H1 (cell line): Measurements from ENCODE around the gene HMOX2. TPM values are rescaled to one million over a fixed set of nuclear protein-coding genes. Genes with fewer than 3 reads are reported as not detected.

Source experiments
- CTCF ChIA-PET: fragments of 300-600 bp; sonication (Branson Sonifier 250); formaldehyde crosslinking; loops from one replicate; lab custom pipeline; 2021; ENCODE audit not compliant: partially characterized antibody; lab: Charles Lee
- POLR2A ChIA-PET: fragments of 300-600 bp; sonication (Branson Sonifier 250); formaldehyde crosslinking; loops from one replicate; lab custom pipeline; 2021; ENCODE audit warnings: inconsistent platforms; ENCODE audit not compliant: partially characterized antibody; lab: Charles Lee
- DNase-seq, 2 experiments: peaks; one replicate each; pipeline versions ENCODE4 v3.0.0 to v3.0.0-alpha.2; 2010 to 2022; ENCODE audit warnings: low spot score in 2 of 2, low read depth in 1 of 2, mixed read lengths in 1 of 2
- FAIRE-seq: peaks from 2 replicates; lab custom pipeline; 2011; peaks lifted over from hg19 to GRCh38; lab: Jason Lieb, UNC
- H2AFZ ChIP-seq: 2 replicates; pipeline ENCODE4 v1.8.1; 2012; ENCODE audit warnings: low read length, inconsistent platforms
- H2AK5ac ChIP-seq: 2 replicates; pipeline ENCODE4 v1.6.1; 2013; ENCODE audit warnings: low read depth, low read length
- H2BK120ac ChIP-seq: replicated peaks from 2 replicates; pipeline ENCODE3; 2013; ENCODE audit warnings: low read depth, low read length, inconsistent platforms
- H2BK12ac ChIP-seq: 2 replicates; pipeline ENCODE4 v1.6.1; 2013; ENCODE audit warnings: low read depth, low read length
- H2BK15ac ChIP-seq: 2 replicates; pipeline ENCODE4 v1.6.1; 2013; ENCODE audit warnings: low read length
- H2BK20ac ChIP-seq: 2 replicates; pipeline ENCODE4 v1.6.1; 2013; ENCODE audit warnings: low read length
- H2BK5ac ChIP-seq: 2 replicates; pipeline ENCODE4 v1.6.1; 2013; ENCODE audit warnings: low read depth, low read length
- H3K14ac ChIP-seq: 2 replicates; pipeline ENCODE4 v1.6.1; 2013; ENCODE audit warnings: inconsistent platforms; ENCODE audit not compliant: insufficient read length
- H3K18ac ChIP-seq: 2 replicates; pipeline ENCODE4 v1.6.1; 2013; ENCODE audit warnings: low read length; ENCODE audit errors: extremely low read depth
- H3K23ac ChIP-seq: 2 replicates; pipeline ENCODE4 v1.6.1; 2013; ENCODE audit warnings: inconsistent platforms; ENCODE audit not compliant: insufficient read length
- H3K23me2 ChIP-seq: 2 replicates; pipeline ENCODE4 v1.6.1; 2013; ENCODE audit warnings: low read depth, low read length
- H3K27ac ChIP-seq: 2 replicates; pipeline ENCODE4 v1.6.1; 2011; ENCODE audit warnings: low read depth, low read length, inconsistent platforms
- H3K27me3 ChIP-seq, 4 experiments: replicated peaks in 1 of 4; 1 replicate in 1 of 4; 2 replicates in 3 of 4; pipeline versions ENCODE4 v1.6.1 to v1.8.1; 2011 to 2013; ENCODE audit warnings: low read length in 3 of 4, mild to moderate bottlenecking in 3 of 4, inconsistent platforms in 2 of 4, mixed read lengths in 2 of 4, moderate library complexity in 1 of 4; ENCODE audit not compliant: control insufficient read depth in 3 of 4, insufficient read depth in 3 of 4; ENCODE audit errors: extremely low read depth in 1 of 4
- H3K36me3 ChIP-seq, 4 experiments: 2 replicates each; pipeline versions ENCODE4 v1.6.1 to v1.8.1; 2011 to 2013; ENCODE audit warnings: mild to moderate bottlenecking in 4 of 4, low read length in 3 of 4, moderate library complexity in 2 of 4, control low read depth in 1 of 4, inconsistent platforms in 1 of 4; ENCODE audit not compliant: insufficient read depth in 4 of 4, control insufficient read depth in 2 of 4
- H3K4ac ChIP-seq: replicated peaks from 2 replicates; pipeline ENCODE3; 2013; ENCODE audit warnings: low read length, low read depth, mixed read lengths, inconsistent platforms; ENCODE audit not compliant: insufficient read length
- H3K4me1 ChIP-seq, 4 experiments: replicated peaks in 1 of 4; 1 replicate in 1 of 4; 2 replicates in 3 of 4; pipeline versions ENCODE4 v1.6.1 to v1.8.1; 2011 to 2013; ENCODE audit warnings: low read length in 3 of 4, inconsistent platforms in 2 of 4, mixed read lengths in 1 of 4; ENCODE audit not compliant: insufficient read depth in 4 of 4, control insufficient read depth in 3 of 4
- H3K4me2 ChIP-seq, 2 experiments: 2 replicates each; pipeline versions ENCODE4 v1.6.1 to v1.8.1; 2011 to 2013; ENCODE audit warnings: low read depth in 2 of 2, low read length in 2 of 2, control low read depth in 1 of 2, inconsistent platforms in 1 of 2, mild to moderate bottlenecking in 1 of 2; ENCODE audit not compliant: insufficient read depth in 1 of 2
- H3K4me3 ChIP-seq, 4 experiments: fragments of 200-600, 300-600 bp in 1 of 4; sonication (generic), shearing (Covaris generic), sonication (Bioruptor Twin) in 1 of 4; 2 replicates each; pipeline versions ENCODE4 v1.5.1 to v1.8.1; 2011 to 2016; ENCODE audit warnings: low read length in 4 of 4, low read depth in 3 of 4, control low read depth in 2 of 4, inconsistent platforms in 2 of 4, mild to moderate bottlenecking in 2 of 4, mixed read lengths in 1 of 4, moderate library complexity in 1 of 4; ENCODE audit not compliant: insufficient read depth in 2 of 4; ENCODE audit errors: extremely low read depth in 1 of 4
- H3K56ac ChIP-seq: replicated peaks from 2 replicates; pipeline ENCODE3; 2013; ENCODE audit warnings: low read depth, mild to moderate bottlenecking, mixed read lengths, low read length, inconsistent platforms; ENCODE audit not compliant: insufficient read length
- H3K79me1 ChIP-seq: 2 replicates; pipeline ENCODE4 v1.6.1; 2013; ENCODE audit warnings: low read depth, low read length, control low read depth
- H3K79me2 ChIP-seq, 2 experiments: 2 replicates each; pipeline versions ENCODE4 v1.6.1 to v1.8.1; 2012 to 2013; ENCODE audit warnings: low read length in 2 of 2, mild to moderate bottlenecking in 2 of 2, inconsistent platforms in 1 of 2; ENCODE audit not compliant: insufficient read depth in 2 of 2, control insufficient read depth in 1 of 2
- H3K9ac ChIP-seq, 4 experiments: replicated peaks in 1 of 4; 1 replicate in 1 of 4; 2 replicates in 3 of 4; pipeline versions ENCODE4 v1.6.1 to v1.8.1; 2011 to 2013; ENCODE audit warnings: low read depth in 3 of 4, low read length in 3 of 4, control low read depth in 2 of 4, mild to moderate bottlenecking in 2 of 4, moderate library complexity in 2 of 4, inconsistent platforms in 1 of 4; ENCODE audit errors: extremely low read depth in 1 of 4
- H3K9me3 ChIP-seq, 2 experiments: 2 replicates each; pipeline versions ENCODE4 v1.6.1 to v1.8.1; 2012 to 2013; ENCODE audit warnings: mild to moderate bottlenecking in 2 of 2, moderate library complexity in 2 of 2, control low read depth in 1 of 2, inconsistent platforms in 1 of 2, low read depth in 1 of 2, low read length in 1 of 2, mixed read lengths in 1 of 2; ENCODE audit not compliant: insufficient read depth in 2 of 2
- H4K20me1 ChIP-seq, 2 experiments: replicated peaks in 1 of 2; 2 replicates each; pipeline versions ENCODE3 to v1.8.1; 2011 to 2013; ENCODE audit warnings: inconsistent platforms in 2 of 2, low read length in 2 of 2, mild to moderate bottlenecking in 1 of 2; ENCODE audit not compliant: insufficient read depth in 2 of 2, control insufficient read depth in 1 of 2
- H4K5ac ChIP-seq: 2 replicates; pipeline ENCODE4 v1.6.1; 2013; ENCODE audit warnings: low read length, low read depth, mixed read lengths, inconsistent platforms; ENCODE audit not compliant: insufficient read length
- H4K8ac ChIP-seq: 2 replicates; pipeline ENCODE4 v1.8.0; 2013; ENCODE audit warnings: mild to moderate bottlenecking, moderate library complexity, low read length, inconsistent platforms; ENCODE audit not compliant: insufficient read depth; ENCODE audit errors: extremely low read depth
- H4K91ac ChIP-seq: replicated peaks from 2 replicates; pipeline ENCODE3; 2013; ENCODE audit warnings: low read length, mixed read lengths, inconsistent platforms; ENCODE audit not compliant: insufficient read length
- CREB1 ChIP-seq: IDR thresholded peaks from 2 replicates; pipeline ENCODE4 v1.6.1; 2012; ENCODE audit warnings: inconsistent platforms
- CTBP2 ChIP-seq: IDR thresholded peaks from 2 replicates; pipeline ENCODE4 v1.7.0; 2011; ENCODE audit warnings: borderline replicate concordance, mild to moderate bottlenecking, moderate library complexity, mixed read lengths, low read length; ENCODE audit not compliant: insufficient read depth, insufficient read length
- TEAD4 ChIP-seq: IDR thresholded peaks from 2 replicates; pipeline ENCODE4 v1.6.1; 2012; ENCODE audit warnings: low read depth, low read length, inconsistent platforms, mixed read lengths
- WGBS, 2 experiments: shearing (Covaris generic) in 1 of 2; methylation state at CpG; one replicate each; pipeline versions ENCODE4 v1.1.6 to v1.1.7; 2013 to 2015; ENCODE audit warnings: low lambda C conversion rate in 2 of 2, mixed read lengths in 2 of 2, inconsistent platforms in 1 of 2, low coverage in 1 of 2, missing lambda C conversion rate in 1 of 2; ENCODE audit not compliant: insufficient replicate concordance in 2 of 2, insufficient coverage in 1 of 2, insufficient read length in 1 of 2; ENCODE audit errors: extremely low coverage in 1 of 2, missing lambda C conversion rate in 1 of 2; 5-methylcytosine and 5-hydroxymethylcytosine counted together
- polyA plus RNA-seq, 7 experiments: library from polyadenylated mRNA; depleted of rRNA in 3 of 7; stranded (reverse) in 5 of 7; unstranded in 2 of 7; fragments of >200 nt in 5 of 7; fragments of 200-250 nt in 2 of 7; gene quantifications; 1 replicate in 5 of 7; 2 replicates in 1 of 7; 4 replicates in 1 of 7; pipeline versions ENCODE4 v1.2.1 to v1.2.3, GENCODE V29; 2011 to 2013; ENCODE audit warnings: missing spikeins in 2 of 7, mixed read lengths in 2 of 7
- total RNA-seq: library from RNA; stranded (reverse); fragmentation: NEBNext Ultra II Directional; extraction: Animal tissue kit (Norgen Biotek cat#: 25700); gene quantifications from 2 replicates; pipeline ENCODE4 v1.2.1, GENCODE V29; 2021

Gene HMOX2
- total and polyA plus RNA-seq, 2 of the 8 experiments (the other 6 are each of a cell fraction or from before 2014, with no cell fraction given) = 36.5 to 48.4 TPM

- Histone ChIP-seq H3K36me3 (peaks cover 3 to 14% (median 7%) of the 10 kb centered on the region in 4 experiments; a peak in 4 of 8 replicates), H3K4me2 (no peak overlapping the region), H2AFZ (no peak overlapping the region), H4K91ac (no peak overlapping the region), H3K9me3 (no peaks in the 10 kb centered on the region), H2BK15ac (no peak overlapping the region), H3K23ac (no peak overlapping the region), H3K18ac (no peak overlapping the region), H3K4ac (no peak overlapping the region), H4K20me1 (peaks cover 9 to 20% of the 10 kb centered on the region in 2 experiments), H2AK5ac (no peak overlapping the region), H3K27me3 (no peaks in the 10 kb centered on the region), H3K79me1 (no peaks in the 10 kb centered on the region; the same call in 1 of the 2 replicates), H3K56ac (no peak overlapping the region), H2BK12ac (no peak overlapping the region), H3K9ac (no peak overlapping the region), H2BK5ac (no peak overlapping the region), H3K14ac (no peak overlapping the region), H3K4me3 (no peak overlapping the region), H3K27ac (no peak overlapping the region), H3K79me2 (peaks cover 0 to 5% of the 10 kb centered on the region in 2 experiments; a peak in 1 of 4 replicates), H2BK120ac (no peak overlapping the region), H3K4me1 (peaks cover 0 to 5% (median 2%) of the 10 kb centered on the region in 4 experiments; a peak in 6 of 7 replicates), H4K5ac (no peak overlapping the region), H4K8ac (no peak overlapping the region), H3K23me2 (no peaks in the 10 kb centered on the region), H2BK20ac (no peak overlapping the region)
- WGBS, 2 experiments = 88% methylated on average over 5 of the region's 5 CpGs; no CpG with 5 or more reads in 1 of the 2 experiments
- no peak for FAIRE-seq
- ChIA-PET POLR2A (interaction anchor here (3.7 kb wide), 1 partner anchor 15 kb away, joined by 8 read pairs; no protein-coding TSS in a partner anchor), CTCF (interaction anchor here (1.2 to 35.4 kb wide), 11 partner anchors 6 to 119 kb away, joined by 3 to 968 read pairs (median 22); partner anchors contain the start of genes C16orf96, CDIP1 and MGRN1)
- no peak for DNase-seq
- TF ChIP-seq CTBP2 (no peak), TEAD4 (no peak), CREB1 (no peak)
These were observed 39.5 kb downstream of the HMOX2 start for GRCh38 chr16:4515611-4516233.
